IMR-90 (cell line): ENCODE measurements around the gene DAG1. TPM values are rescaled to one million over a fixed set of nuclear protein-coding genes. Genes with fewer than 3 reads are reported as not detected.

Experiments
- ATAC-seq: fragments of 200-7000 bp; cut with Tn5 transposase; 2 replicates; pipeline ENCODE4 v1.9.1; 2020; ENCODE audit warnings: low read depth, mild to moderate bottlenecking, moderate library complexity
- BruUV-seq: library from RNA; stranded (reverse); fragments of 400-500 nt; replicated peaks from 2 replicates; lab custom pipeline; 2021; lab: Mats Ljungman, UMichigan
- CTCF ChIA-PET: fragments of 300-600 bp; formaldehyde crosslinking; extraction: SDS; loops from one replicate; lab custom pipeline; 2021; ENCODE audit warnings: antibody characterized with exemption; lab: Yijun Ruan, JAX
- POLR2A ChIA-PET: fragments of 300-600 bp; sonication (Branson Sonifier 250); formaldehyde crosslinking; loops from one replicate; lab custom pipeline; 2022; ENCODE audit warnings: antibody characterized with exemption; ENCODE audit not compliant: unreplicated experiment; lab: Charles Lee
- DNase-seq: peaks from one replicate; pipeline ENCODE4 v3.0.0; 2013
- H2AFZ ChIP-seq: replicated peaks from 2 replicates; pipeline ENCODE3; 2013; ENCODE audit warnings: low read length, mild to moderate bottlenecking; ENCODE audit not compliant: poor library complexity
- H2AK5ac ChIP-seq: 2 replicates; pipeline ENCODE4 v1.6.1; 2013; ENCODE audit warnings: low read depth, low read length, inconsistent platforms
- H2AK9ac ChIP-seq: replicated peaks from 2 replicates; pipeline ENCODE3; 2013; ENCODE audit warnings: mild to moderate bottlenecking, low read depth, low read length, moderate library complexity; ENCODE audit not compliant: poor library complexity
- H2BK120ac ChIP-seq: 2 replicates; pipeline ENCODE4 v1.6.1; 2013; ENCODE audit warnings: low read depth, low read length, inconsistent platforms
- H2BK15ac ChIP-seq: 3 replicates; pipeline ENCODE4 v1.6.1; 2013; ENCODE audit warnings: low read depth, low read length, inconsistent platforms
- H2BK20ac ChIP-seq: 2 replicates; pipeline ENCODE4 v1.6.1; 2013; ENCODE audit warnings: low read depth, mild to moderate bottlenecking, inconsistent platforms, low read length, moderate library complexity
- H2BK5ac ChIP-seq: 2 replicates; pipeline ENCODE4 v1.6.1; 2013; ENCODE audit warnings: mild to moderate bottlenecking, low read depth, low read length, inconsistent platforms; ENCODE audit not compliant: poor library complexity, severe bottlenecking
- H3K14ac ChIP-seq: replicated peaks from 2 replicates; pipeline ENCODE4 v1.6.1; 2013; ENCODE audit warnings: low read depth, low read length, inconsistent platforms
- H3K18ac ChIP-seq: 2 replicates; pipeline ENCODE4 v1.6.1; 2013; ENCODE audit warnings: low read depth, low read length, control low read depth
- H3K23ac ChIP-seq: 2 replicates; pipeline ENCODE4 v1.6.1; 2013; ENCODE audit warnings: low read depth, low read length, inconsistent platforms
- H3K27ac ChIP-seq: 2 replicates; pipeline ENCODE4 v1.5.1; 2013; ENCODE audit warnings: mild to moderate bottlenecking, control low read depth, low read length; ENCODE audit not compliant: insufficient read depth
- H3K27me3 ChIP-seq: 2 replicates; pipeline ENCODE4 v1.6.1; 2013; ENCODE audit warnings: low read length; ENCODE audit not compliant: control insufficient read depth, insufficient read depth
- H3K36me3 ChIP-seq: 2 replicates; pipeline ENCODE4 v1.6.1; 2013; ENCODE audit warnings: low read length, mixed read lengths; ENCODE audit not compliant: control insufficient read depth, insufficient read depth
- H3K4ac ChIP-seq: 2 replicates; pipeline ENCODE4 v1.6.1; 2013; ENCODE audit warnings: low read depth, low read length, inconsistent platforms
- H3K4me1 ChIP-seq: 2 replicates; pipeline ENCODE4 v1.6.1; 2013; ENCODE audit warnings: low read length, mixed read lengths; ENCODE audit not compliant: control insufficient read depth, insufficient read depth
- H3K4me2 ChIP-seq: 2 replicates; pipeline ENCODE4 v1.6.1; 2013; ENCODE audit warnings: low read depth, mild to moderate bottlenecking, control low read depth, low read length, moderate library complexity
- H3K4me3 ChIP-seq: 2 replicates; pipeline ENCODE4 v1.5.1; 2013; ENCODE audit warnings: low read depth, mild to moderate bottlenecking, control low read depth, low read length, moderate library complexity; ENCODE audit not compliant: insufficient read depth
- H3K56ac ChIP-seq: 2 replicates; pipeline ENCODE4 v1.6.1; 2013; ENCODE audit warnings: low read length, inconsistent platforms; ENCODE audit not compliant: insufficient read depth; ENCODE audit errors: extremely low read depth
- H3K79me1 ChIP-seq, 2 experiments: 2 replicates each; pipeline ENCODE4 v1.6.1; 2013; ENCODE audit warnings: low read length in 2 of 2, inconsistent platforms in 1 of 2, low read depth in 1 of 2
- H3K9ac ChIP-seq: 2 replicates; pipeline ENCODE4 v1.6.1; 2013; ENCODE audit warnings: low read depth, low read length, control low read depth
- H3K9me1 ChIP-seq: 2 replicates; pipeline ENCODE4 v1.6.1; 2013; ENCODE audit warnings: low read length, inconsistent platforms; ENCODE audit not compliant: insufficient read depth
- H3K9me3 ChIP-seq: 2 replicates; pipeline ENCODE4 v1.6.1; 2013; ENCODE audit warnings: low read length; ENCODE audit not compliant: control insufficient read depth, insufficient read depth
- H4K20me1 ChIP-seq: 2 replicates; pipeline ENCODE4 v1.6.1; 2013; ENCODE audit warnings: low read length, inconsistent platforms; ENCODE audit not compliant: insufficient read depth
- H4K5ac ChIP-seq: 2 replicates; pipeline ENCODE4 v1.6.1; 2013; ENCODE audit warnings: mild to moderate bottlenecking, low read depth, low read length, control low read depth
- H4K8ac ChIP-seq, 2 experiments: 2 replicates each; pipeline ENCODE4 v1.6.1; 2013; ENCODE audit warnings: low read depth in 2 of 2, low read length in 2 of 2, control low read depth in 1 of 2, inconsistent platforms in 1 of 2
- H4K91ac ChIP-seq: 2 replicates; pipeline ENCODE4 v1.6.1; 2013; ENCODE audit warnings: low read depth, low read length, inconsistent platforms; ENCODE audit not compliant: insufficient read depth
- CEBPB ChIP-seq: IDR thresholded peaks from 2 replicates; pipeline ENCODE4 v1.6.1; 2012; ENCODE audit warnings: low read depth, low read length, improper control_type of control experiment
- CHD1 ChIP-seq: IDR thresholded peaks from 2 replicates; pipeline ENCODE4 v1.6.1; 2012; ENCODE audit warnings: low read depth, low read length, improper control_type of control experiment
- CTCF ChIP-seq: conservative IDR thresholded peaks from 2 replicates; pipeline ENCODE4 v1.5.1; 2012; ENCODE audit warnings: mild to moderate bottlenecking, low read depth, low read length, improper control_type of control experiment
- ELK1 ChIP-seq: fragments of 150-350 bp; IDR thresholded peaks from 2 replicates; pipeline ENCODE4 v1.6.1; 2016; ENCODE audit warnings: low read depth, mild to moderate bottlenecking, low read length, moderate library complexity, borderline replicate concordance
- MAFK ChIP-seq: IDR thresholded peaks from 2 replicates; pipeline ENCODE4 v1.6.1; 2012; ENCODE audit warnings: low read depth, low read length, improper control_type of control experiment
- MAZ ChIP-seq: IDR thresholded peaks from 2 replicates; pipeline ENCODE4 v1.6.1; 2012; ENCODE audit warnings: low read depth, mild to moderate bottlenecking, low read length, improper control_type of control experiment, moderate library complexity, borderline replicate concordance
- POLR2A ChIP-seq: IDR thresholded peaks from 2 replicates; pipeline ENCODE4 v1.6.1; 2012; ENCODE audit warnings: mild to moderate bottlenecking, low read depth, low read length
- RCOR1 ChIP-seq: IDR thresholded peaks from 2 replicates; pipeline ENCODE4 v1.6.1; 2012; ENCODE audit warnings: mild to moderate bottlenecking, low read length, improper control_type of control experiment; ENCODE audit not compliant: insufficient replicate concordance
- RFX5 ChIP-seq: IDR thresholded peaks from 2 replicates; pipeline ENCODE4 v1.8.0; 2012; ENCODE audit warnings: low read depth, mild to moderate bottlenecking, low read length, moderate library complexity
- SMC3 ChIP-seq: fragments of 150-350 bp; IDR thresholded peaks from 2 replicates; pipeline ENCODE4 v1.6.1; 2016; ENCODE audit warnings: low read depth, mild to moderate bottlenecking, antibody characterized with exemption, low read length, moderate library complexity
- WGBS, 2 experiments: methylation state at CpG; one replicate each; pipeline versions ENCODE4 v1.1.5 to v1.1.7; 2013; ENCODE audit warnings: missing lambda C conversion rate in 2 of 2; ENCODE audit not compliant: insufficient read length in 1 of 2; ENCODE audit errors: extremely low coverage in 2 of 2; 5-methylcytosine and 5-hydroxymethylcytosine counted together
- dilution Hi-C: fragments of 300-500 bp; cut with HindIII; formaldehyde crosslinking; loops from one replicate; pipeline ENCODE4 v1.14.3; 2018; ENCODE audit warnings: low sequenced_read_pairs; ENCODE audit not compliant: unreplicated experiment
- in situ Hi-C: fragments of 300-500 bp; cut with MboI; formaldehyde crosslinking; loops from 3 replicates; pipeline ENCODE4 v1.14.3; 2019; ENCODE audit warnings: low sequenced_read_pairs, inconsistent platforms, mixed read lengths
- intact Hi-C: fragments of 100-400 bp; cut with micrococcal nuclease; formaldehyde crosslinking; loops from 2 replicates; pipeline ENCODE4 v1.10.0; 2022
- polyA plus RNA-seq, 3 experiments: library from polyadenylated mRNA; depleted of rRNA; stranded (reverse); fragments of >200 nt; gene quantifications; 2 replicates each; pipeline ENCODE4 v1.2.3, GENCODE V29; 2012; ENCODE audit warnings: low replicate concordance in 1 of 3
- total RNA-seq: library from RNA; depleted of rRNA; stranded (reverse); fragments of >200 nt; gene quantifications from 2 replicates; pipeline ENCODE4 v1.2.3, GENCODE V29; 2012

DAG1 gene
- total and polyA plus RNA-seq, 2 of the 4 experiments (the other 2 are of a cell fraction) = 31.0 to 40.2 TPM

- no peaks in the 10 kb centered on the region for H3K9me3 ChIP-seq
- 0 out of 2 replicates have a peak, but pooled peaks cover 8% of the 10 kb centered on the region for H3K9me1 ChIP-seq
- no peak overlapping the region for H3K27ac ChIP-seq
- ATAC-seq = no peak
- H2BK120ac ChIP-seq = no peak overlapping the region
- H3K27me3 ChIP-seq = no peaks in the 10 kb centered on the region
- no peak overlapping the region for H2BK5ac ChIP-seq
- H2BK15ac ChIP-seq = no peak overlapping the region
- no CpG with 5 or more reads among the region's 5 CpGs for WGBS, 2 experiments
- H3K56ac ChIP-seq = no peak overlapping the region
- H4K5ac ChIP-seq = no peak overlapping the region
- no peak overlapping the region for H4K91ac ChIP-seq
- H3K4me1 ChIP-seq = no peaks in the 10 kb centered on the region
- ChIA-PET POLR2A (no interaction called here), CTCF (interaction anchor here (1.2 kb wide), 1 partner anchor 16 kb away, joined by 5 read pairs; no protein-coding TSS in a partner anchor)
- TF ChIP-seq CEBPB = no peak
- TF ChIP-seq SMC3 = no peak
- no peak for TF ChIP-seq CHD1
- no peak for TF ChIP-seq RCOR1
- TF ChIP-seq MAZ = no peak
- TF ChIP-seq POLR2A = no peak
- TF ChIP-seq MAFK = no peak
- TF ChIP-seq RFX5 = no peak
- TF ChIP-seq CTCF = no peak
- TF ChIP-seq ELK1 = no peak
- H3K36me3 ChIP-seq = peaks cover 1% of the 10 kb centered on the region; the same call in 1 of the 2 replicates
- no peak overlapping the region for H3K18ac ChIP-seq
- H2AK5ac ChIP-seq = no peak overlapping the region
- H4K20me1 ChIP-seq = no peaks in the 10 kb centered on the region
- in situ Hi-C loops (no loop called here), dilution Hi-C loops (no loop called here), intact Hi-C loops (no loop called here)
- no peak overlapping the region for H4K8ac ChIP-seq
- no peak overlapping the region for H2AK9ac ChIP-seq
- no peak overlapping the region for H3K23ac ChIP-seq
- H3K9ac ChIP-seq = no peak overlapping the region
- H3K4ac ChIP-seq = no peak overlapping the region
- BruUV-seq = no TSS peak
- no peak overlapping the region for H3K4me3 ChIP-seq
- H3K4me2 ChIP-seq = no peak overlapping the region
- no peak for DNase-seq
- peaks cover 4 to 26% of the 10 kb centered on the region in 2 experiments for H3K79me1 ChIP-seq
- no peak overlapping the region for H2BK20ac ChIP-seq
- H3K14ac ChIP-seq = no peak overlapping the region
- no peak overlapping the region for H2AFZ ChIP-seq
Measured at GRCh38 chr3:49523756-49524747, 54.0 kb downstream of the DAG1 start.
